Suprapubic skin (tissue), 4 donors: Measurements from ENCODE around the gene GGNBP2. TPM values are rescaled to one million over a fixed set of nuclear protein-coding genes. Genes with fewer than 3 reads are reported as not detected.

ENCODE experiments used
- DNase-seq, 2 donors: peaks; one replicate each; pipeline ENCODE4 v3.0.0-alpha.2; 2019; ENCODE audit warnings: low spot score in 2 of 2
- H3K27ac ChIP-seq: fragments of 200-600 bp; sonication (generic); one replicate; pipeline ENCODE4 v1.5.1; 2019
- H3K27me3 ChIP-seq: fragments of 200-600 bp; sonication (generic); one replicate; pipeline ENCODE4 v1.5.1; 2019
- H3K36me3 ChIP-seq: fragments of 200-600 bp; sonication (generic); one replicate; pipeline ENCODE4 v1.5.1; 2019
- H3K4me1 ChIP-seq: fragments of 200-600 bp; sonication (generic); one replicate; pipeline ENCODE4 v1.5.1; 2019
- H3K4me3 ChIP-seq: fragments of 200-600 bp; sonication (generic); one replicate; pipeline ENCODE4 v1.5.1; 2019; ENCODE audit warnings: mild to moderate bottlenecking
- H3K9me3 ChIP-seq: fragments of 200-600 bp; sonication (generic); one replicate; pipeline ENCODE4 v1.5.1; 2019
- CTCF ChIP-seq, 2 donors: fragments of 200-600 bp in 1 of 2; fragments of 450-650 bp in 1 of 2; sonication (generic) in 1 of 2; IDR thresholded peaks; one replicate each; pipeline ENCODE4 v1.5.1; 2016 to 2019; ENCODE audit warnings: antibody characterized with exemption in 2 of 2, mild to moderate bottlenecking in 1 of 2, moderate library complexity in 1 of 2
- EP300 ChIP-seq: sonication (generic); formaldehyde crosslinking; IDR thresholded peaks from one replicate; pipeline ENCODE4 v1.6.1; 2017; ENCODE audit warnings: antibody characterized with exemption
- POLR2A ChIP-seq, 2 donors: fragments of 450-650 bp; IDR thresholded peaks; one replicate each; pipeline ENCODE4 v1.6.1; 2017; ENCODE audit warnings: antibody characterized with exemption in 2 of 2, mild to moderate bottlenecking in 2 of 2, moderate library complexity in 2 of 2
- POLR2AphosphoS5 ChIP-seq, 3 donors: sonication (generic); formaldehyde crosslinking; IDR thresholded peaks; one replicate each; pipeline ENCODE4 v1.6.1; 2017; ENCODE audit warnings: antibody characterized with exemption in 3 of 3
- WGBS: methylation state at CpG from one replicate; pipeline ENCODE4 v1.1.5; 2018; 5-methylcytosine and 5-hydroxymethylcytosine counted together
- total RNA-seq, 4 donors: library from RNA; depleted of rRNA; stranded (reverse); fragments of >200 nt; gene quantifications; one replicate each; pipeline ENCODE4 v1.1.0, GENCODE V29; 2016

GGNBP2 gene
- total RNA-seq, 4 donors from 2014 or later = 49.4 to 84.1 (median 57.1) TPM

GRCh38 chr17:36583787-36584186 is 39.1 kb downstream of the GGNBP2 start:
- DNase-seq = no peak
- 52% methylated on average over 1 of the region's 1 CpG for WGBS
- Histone ChIP-seq H3K27me3 (no peaks in the 10 kb centered on the region), H3K4me1 (no peaks in the 10 kb centered on the region), H3K4me3 (no peak overlapping the region), H3K36me3 (peaks cover 95% of the 10 kb centered on the region), H3K9me3 (no peaks in the 10 kb centered on the region), H3K27ac (no peak overlapping the region)
- TF ChIP-seq POLR2AphosphoS5 (IDR thresholded peaks at IDR 0.05) = no peak
- TF ChIP-seq EP300 = no peak
- no peak for TF ChIP-seq POLR2A (IDR thresholded peaks at IDR 0.05)
- TF ChIP-seq CTCF (IDR thresholded peaks at IDR 0.05) = no peak

GRCh38 chr17:36586138-36586537 is 41.4 kb downstream of the GGNBP2 start:
- Histone ChIP-seq H3K9me3 (no peaks in the 10 kb centered on the region), H3K27ac (no peak overlapping the region), H3K4me1 (peaks cover 9% of the 10 kb centered on the region), H3K36me3 (peaks cover 85% of the 10 kb centered on the region), H3K27me3 (no peaks in the 10 kb centered on the region), H3K4me3 (no peak overlapping the region)
- DNase-seq = no peak
- WGBS = 90% methylated on average over 2 of the region's 2 CpGs
- TF ChIP-seq EP300 (no peak), POLR2AphosphoS5 (IDR thresholded peaks at IDR 0.05) (no peak), POLR2A (IDR thresholded peaks at IDR 0.05) (no peak), CTCF (IDR thresholded peaks at IDR 0.05) (no peak)

- peaks cover 48% of the 10 kb centered on the region for H3K36me3 ChIP-seq
- no peaks in the 10 kb centered on the region for H3K9me3 ChIP-seq
- H3K4me1 ChIP-seq = peaks cover 39% of the 10 kb centered on the region
- no peaks in the 10 kb centered on the region for H3K27me3 ChIP-seq
- no peak overlapping the region for H3K27ac ChIP-seq
- DNase-seq = no peak
- TF ChIP-seq POLR2A (IDR thresholded peaks at IDR 0.05) (no peak), CTCF (IDR thresholded peaks at IDR 0.05) (no peak), POLR2AphosphoS5 (IDR thresholded peaks at IDR 0.05) (no peak), EP300 (no peak)
- 64% methylated on average over 2 of the region's 2 CpGs for WGBS
- H3K4me3 ChIP-seq = no peak overlapping the region
Observed at GRCh38 chr17:36590082-36590481, 45.4 kb downstream of the GGNBP2 start.

GRCh38 chr17:36591434-36592315 is 47.0 kb downstream of the GGNBP2 start, which contains the start of gene DHRS11:
Gene DHRS11, plus strand, starts transcription at chr17:36591879. Its CDS starts 131 bp downstream, at chr17:36592010.
- peak within 1 kb of the TSS; percentile 61 for H3K27ac ChIP-seq
- H3K4me1 ChIP-seq = peaks cover 39% of the 10 kb centered on the region
- H3K4me3 ChIP-seq = peak within 1 kb of the TSS; percentile 83
- TF ChIP-seq CTCF (IDR thresholded peaks at IDR 0.05) (no peak), EP300 (no peak), POLR2AphosphoS5 (IDR thresholded peaks at IDR 0.05) (peak in 1 of 3 donors; percentile 27)
- H3K9me3 ChIP-seq = no peaks in the 10 kb centered on the region
- peaks cover 34% of the 10 kb centered on the region for H3K36me3 ChIP-seq
- no peaks in the 10 kb centered on the region for H3K27me3 ChIP-seq
- WGBS = 4% methylated on average over 26 of the region's 87 CpGs
- DNase-seq = peak; percentile 85 to 90

GRCh38 chr17:36592316-36592715 is 47.6 kb downstream of the GGNBP2 start:
- Histone ChIP-seq H3K4me3 (peak overlapping the region; percentile 83), H3K36me3 (peaks cover 28% of the 10 kb centered on the region), H3K9me3 (no peaks in the 10 kb centered on the region), H3K27me3 (no peaks in the 10 kb centered on the region), H3K4me1 (peaks cover 39% of the 10 kb centered on the region), H3K27ac (peak overlapping the region; percentile 61)
- TF ChIP-seq EP300 = no peak
- TF ChIP-seq CTCF (IDR thresholded peaks at IDR 0.05) = no peak
- no peak for TF ChIP-seq POLR2AphosphoS5 (IDR thresholded peaks at IDR 0.05)
- no peak for TF ChIP-seq POLR2A (IDR thresholded peaks at IDR 0.05)
- WGBS = 10% methylated on average over 16 of the region's 20 CpGs
- peak in 1 of 2 donors; percentile 78 for DNase-seq
